Measurements from ENCODE around the gene MED12L.

- TF ChIP-seq CTCF (IDR thresholded peaks at IDR 0.05; ENCODE audit: poor library complexity, severe bottlenecking) (no peak), MXI1 (conservative IDR thresholded peaks at IDR 0.05; ENCODE audit: poor library complexity, severe bottlenecking) (no peak), POLR2AphosphoS5 (IDR thresholded peaks at IDR 0.05) (no peak)
These were observed 210.8 kb downstream of the MED12L start for GRCh38 chr3:151296226-151296625.
